Measurements from ENCODE around the gene ASIC1.

The ASIC1 gene

GRCh38 chr12:50016501-50017475 is 40.6 kb upstream of the ASIC1 start:
- TF ChIP-seq EP300 (IDR thresholded peaks at IDR 0.05; ENCODE audit: borderline replicate concordance) = no peak
- TF ChIP-seq NFIC (IDR thresholded peaks at IDR 0.05) = no peak
- TF ChIP-seq RAD21 (IDR thresholded peaks at IDR 0.05; ENCODE audit: low read depth) = no peak
- TF ChIP-seq, protein P1, sequence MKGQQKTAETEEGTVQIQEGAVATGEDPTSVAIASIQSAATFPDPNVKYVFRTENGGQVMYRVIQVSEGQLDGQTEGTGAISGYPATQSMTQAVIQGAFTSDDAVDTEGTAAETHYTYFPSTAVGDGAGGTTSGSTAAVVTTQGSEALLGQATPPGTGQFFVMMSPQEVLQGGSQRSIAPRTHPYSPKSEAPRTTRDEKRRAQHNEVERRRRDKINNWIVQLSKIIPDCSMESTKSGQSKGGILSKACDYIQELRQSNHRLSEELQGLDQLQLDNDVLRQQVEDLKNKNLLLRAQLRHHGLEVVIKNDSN (IDR thresholded peaks at IDR 0.05) = no peak
- no peak for TF ChIP-seq CEBPB (IDR thresholded peaks at IDR 0.05)
- TF ChIP-seq ZBTB7A (IDR thresholded peaks at IDR 0.05; ENCODE audit: low read depth) = no peak
- no peak for TF ChIP-seq TCF12 (IDR thresholded peaks at IDR 0.05; ENCODE audit: low read depth)
- no peak for TF ChIP-seq EGR1 (IDR thresholded peaks at IDR 0.05)
- TF ChIP-seq FOXM1 (IDR thresholded peaks at IDR 0.05; ENCODE audit: borderline replicate concordance, low read depth) = no peak
- TF ChIP-seq CREB1 (IDR thresholded peaks at IDR 0.05; ENCODE audit: low read depth) = no peak
- no peak for TF ChIP-seq YY1 (IDR thresholded peaks at IDR 0.05; ENCODE audit: low read depth)
- no peak for TF ChIP-seq TEAD4 (IDR thresholded peaks at IDR 0.05)
- TF ChIP-seq, protein P2, sequence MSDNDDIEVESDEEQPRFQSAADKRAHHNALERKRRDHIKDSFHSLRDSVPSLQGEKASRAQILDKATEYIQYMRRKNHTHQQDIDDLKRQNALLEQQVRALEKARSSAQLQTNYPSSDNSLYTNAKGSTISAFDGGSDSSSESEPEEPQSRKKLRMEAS (IDR thresholded peaks at IDR 0.05) = no peak
- TF ChIP-seq TAF1 (IDR thresholded peaks at IDR 0.05; ENCODE audit: low read depth) = no peak
- TF ChIP-seq, protein P3, sequence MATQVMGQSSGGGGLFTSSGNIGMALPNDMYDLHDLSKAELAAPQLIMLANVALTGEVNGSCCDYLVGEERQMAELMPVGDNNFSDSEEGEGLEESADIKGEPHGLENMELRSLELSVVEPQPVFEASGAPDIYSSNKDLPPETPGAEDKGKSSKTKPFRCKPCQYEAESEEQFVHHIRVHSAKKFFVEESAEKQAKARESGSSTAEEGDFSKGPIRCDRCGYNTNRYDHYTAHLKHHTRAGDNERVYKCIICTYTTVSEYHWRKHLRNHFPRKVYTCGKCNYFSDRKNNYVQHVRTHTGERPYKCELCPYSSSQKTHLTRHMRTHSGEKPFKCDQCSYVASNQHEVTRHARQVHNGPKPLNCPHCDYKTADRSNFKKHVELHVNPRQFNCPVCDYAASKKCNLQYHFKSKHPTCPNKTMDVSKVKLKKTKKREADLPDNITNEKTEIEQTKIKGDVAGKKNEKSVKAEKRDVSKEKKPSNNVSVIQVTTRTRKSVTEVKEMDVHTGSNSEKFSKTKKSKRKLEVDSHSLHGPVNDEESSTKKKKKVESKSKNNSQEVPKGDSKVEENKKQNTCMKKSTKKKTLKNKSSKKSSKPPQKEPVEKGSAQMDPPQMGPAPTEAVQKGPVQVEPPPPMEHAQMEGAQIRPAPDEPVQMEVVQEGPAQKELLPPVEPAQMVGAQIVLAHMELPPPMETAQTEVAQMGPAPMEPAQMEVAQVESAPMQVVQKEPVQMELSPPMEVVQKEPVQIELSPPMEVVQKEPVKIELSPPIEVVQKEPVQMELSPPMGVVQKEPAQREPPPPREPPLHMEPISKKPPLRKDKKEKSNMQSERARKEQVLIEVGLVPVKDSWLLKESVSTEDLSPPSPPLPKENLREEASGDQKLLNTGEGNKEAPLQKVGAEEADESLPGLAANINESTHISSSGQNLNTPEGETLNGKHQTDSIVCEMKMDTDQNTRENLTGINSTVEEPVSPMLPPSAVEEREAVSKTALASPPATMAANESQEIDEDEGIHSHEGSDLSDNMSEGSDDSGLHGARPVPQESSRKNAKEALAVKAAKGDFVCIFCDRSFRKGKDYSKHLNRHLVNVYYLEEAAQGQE (IDR thresholded peaks at IDR 0.05; ENCODE audit: low read depth) = no peak

DNA sequence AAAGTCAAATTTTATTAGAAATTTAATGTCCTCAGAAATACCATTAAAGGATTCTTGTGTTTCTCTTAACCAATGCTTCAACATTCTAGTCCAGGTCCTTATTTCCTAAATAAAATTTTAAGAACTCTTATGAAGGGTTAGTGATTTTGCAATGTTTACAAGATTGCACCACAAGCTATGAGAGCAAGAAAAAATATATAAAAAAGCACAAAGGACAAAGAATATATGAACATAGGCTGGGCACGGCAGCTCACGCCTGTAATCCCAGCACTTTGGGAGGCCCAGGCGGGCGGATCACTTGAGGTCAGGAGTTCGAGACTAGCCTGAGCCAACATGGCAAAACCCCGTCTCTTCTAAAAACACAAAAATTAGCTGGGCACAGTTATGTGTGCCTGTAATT is 39.8 kb upstream of the ASIC1 start:
- TF ChIP-seq RAD21 (IDR thresholded peaks at IDR 0.05; ENCODE audit: low read depth) (no peak), YY1 (IDR thresholded peaks at IDR 0.05; ENCODE audit: low read depth) (no peak), TCF12 (IDR thresholded peaks at IDR 0.05; ENCODE audit: low read depth) (no peak), CREB1 (IDR thresholded peaks at IDR 0.05; ENCODE audit: low read depth) (no peak), ZBTB7A (IDR thresholded peaks at IDR 0.05; ENCODE audit: low read depth) (no peak), EP300 (IDR thresholded peaks at IDR 0.05; ENCODE audit: borderline replicate concordance) (no peak), CEBPB (IDR thresholded peaks at IDR 0.05) (no peak)
- TF ChIP-seq, protein P1 (IDR thresholded peaks at IDR 0.05) = no peak

DNA sequence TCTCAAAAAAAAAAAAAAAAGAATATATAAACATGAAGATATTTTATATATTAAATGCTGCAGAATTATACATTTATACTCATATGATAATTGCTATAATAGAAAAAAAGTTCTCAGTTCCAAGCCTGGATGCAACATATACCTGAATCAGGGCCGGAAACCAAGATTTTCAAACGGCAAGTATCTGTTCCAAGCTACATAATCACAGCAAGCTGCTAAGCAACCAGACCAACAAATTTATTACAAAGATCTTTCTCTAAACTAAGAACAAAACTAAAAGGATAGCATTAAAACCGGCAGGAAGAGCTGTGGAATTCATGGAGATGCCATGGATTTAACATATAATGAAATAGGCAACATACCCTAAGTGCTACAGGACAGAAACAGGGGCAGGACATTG is 39.2 kb upstream of the ASIC1 start:
- TF ChIP-seq TCF12 (IDR thresholded peaks at IDR 0.05; ENCODE audit: low read depth) (no peak), EP300 (IDR thresholded peaks at IDR 0.05; ENCODE audit: borderline replicate concordance) (no peak), TEAD4 (IDR thresholded peaks at IDR 0.05) (no peak), EGR1 (IDR thresholded peaks at IDR 0.05) (no peak)
- TF ChIP-seq, protein P2 (IDR thresholded peaks at IDR 0.05) = no peak

DNA sequence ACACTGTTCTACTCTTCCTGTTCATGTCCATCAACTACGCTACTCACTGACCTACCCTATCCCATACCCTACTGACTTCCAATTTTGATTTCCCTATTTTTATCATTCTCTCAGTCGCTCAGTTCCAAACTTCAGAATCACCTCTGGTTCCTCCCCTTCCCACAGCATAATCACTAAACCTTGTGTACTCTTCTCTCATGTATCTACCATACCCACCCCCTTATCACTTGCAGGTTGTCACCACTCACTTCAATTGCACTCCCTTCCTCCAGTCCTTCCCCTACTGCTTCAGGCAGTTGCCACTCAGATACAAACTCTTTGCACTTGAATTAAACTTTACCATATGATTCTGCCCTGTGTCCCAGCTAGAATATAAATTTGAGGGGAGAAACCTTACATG is 38.4 kb upstream of the ASIC1 start:
- TF ChIP-seq, protein P1 (IDR thresholded peaks at IDR 0.05) = no peak
- no peak for TF ChIP-seq CREB1 (IDR thresholded peaks at IDR 0.05; ENCODE audit: low read depth)
- TF ChIP-seq YY1 (IDR thresholded peaks at IDR 0.05; ENCODE audit: low read depth) = no peak
- no peak for TF ChIP-seq ZBTB7A (IDR thresholded peaks at IDR 0.05; ENCODE audit: low read depth)
- TF ChIP-seq, protein P2 (IDR thresholded peaks at IDR 0.05) = no peak
- TF ChIP-seq EGR1 (IDR thresholded peaks at IDR 0.05) = no peak

DNA sequence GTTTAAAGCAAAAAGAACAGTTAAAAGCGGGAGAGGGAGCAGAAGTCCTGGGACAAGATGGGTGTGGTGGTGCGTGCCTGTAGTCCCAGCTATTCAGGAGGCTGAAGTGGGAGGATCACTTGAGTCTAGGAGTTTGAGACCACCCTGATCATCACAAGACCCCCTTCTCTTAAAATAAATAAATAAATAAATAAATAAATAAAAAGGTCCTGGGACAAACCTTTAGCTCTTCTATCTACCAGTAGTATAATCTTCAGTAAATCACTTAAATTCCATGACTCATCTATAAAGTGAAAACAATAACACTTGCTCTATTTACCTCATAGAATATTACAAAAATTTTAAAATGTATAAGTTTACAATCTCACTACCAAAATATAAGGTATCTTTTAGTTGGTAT is 37.9 kb upstream of the ASIC1 start:
- no peak for TF ChIP-seq TCF12 (IDR thresholded peaks at IDR 0.05; ENCODE audit: low read depth)

DNA sequence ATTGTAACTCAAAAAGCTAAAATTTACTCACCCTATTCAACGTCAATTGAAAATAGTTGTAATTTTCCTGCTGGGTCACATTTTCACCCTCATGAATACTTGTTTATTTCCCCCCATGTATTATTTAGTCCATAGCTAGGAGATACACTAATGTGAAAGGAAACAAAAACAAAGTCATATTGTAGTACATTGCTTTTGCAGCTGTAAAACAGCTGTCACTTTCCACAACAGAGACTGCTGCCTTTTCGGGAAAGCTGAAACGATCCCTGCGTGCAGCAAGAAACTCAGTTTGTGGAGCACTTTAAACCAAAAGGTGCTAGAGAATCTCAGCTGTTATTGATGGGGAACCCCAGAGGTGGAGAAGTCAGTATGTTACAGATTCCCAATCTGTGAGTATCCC is 36.4 kb upstream of the ASIC1 start:
- no peak for TF ChIP-seq ZBTB7A (IDR thresholded peaks at IDR 0.05; ENCODE audit: low read depth)
- no peak for TF ChIP-seq NFIC (IDR thresholded peaks at IDR 0.05)
- no peak for TF ChIP-seq YY1 (IDR thresholded peaks at IDR 0.05; ENCODE audit: low read depth)
- TF ChIP-seq EGR1 (IDR thresholded peaks at IDR 0.05) = no peak
- TF ChIP-seq TCF12 (IDR thresholded peaks at IDR 0.05; ENCODE audit: low read depth) = no peak
- no peak for TF ChIP-seq FOXM1 (IDR thresholded peaks at IDR 0.05; ENCODE audit: borderline replicate concordance, low read depth)
- no peak for TF ChIP-seq CREB1 (IDR thresholded peaks at IDR 0.05; ENCODE audit: low read depth)
- TF ChIP-seq, protein P2 (IDR thresholded peaks at IDR 0.05) = no peak
- TF ChIP-seq TEAD4 (IDR thresholded peaks at IDR 0.05) = no peak
- TF ChIP-seq, protein P1 (IDR thresholded peaks at IDR 0.05) = no peak
- no peak for TF ChIP-seq RAD21 (IDR thresholded peaks at IDR 0.05; ENCODE audit: low read depth)
- no peak for TF ChIP-seq EP300 (IDR thresholded peaks at IDR 0.05; ENCODE audit: borderline replicate concordance)
